ENCODE data around the gene DPP9.

DNA sequence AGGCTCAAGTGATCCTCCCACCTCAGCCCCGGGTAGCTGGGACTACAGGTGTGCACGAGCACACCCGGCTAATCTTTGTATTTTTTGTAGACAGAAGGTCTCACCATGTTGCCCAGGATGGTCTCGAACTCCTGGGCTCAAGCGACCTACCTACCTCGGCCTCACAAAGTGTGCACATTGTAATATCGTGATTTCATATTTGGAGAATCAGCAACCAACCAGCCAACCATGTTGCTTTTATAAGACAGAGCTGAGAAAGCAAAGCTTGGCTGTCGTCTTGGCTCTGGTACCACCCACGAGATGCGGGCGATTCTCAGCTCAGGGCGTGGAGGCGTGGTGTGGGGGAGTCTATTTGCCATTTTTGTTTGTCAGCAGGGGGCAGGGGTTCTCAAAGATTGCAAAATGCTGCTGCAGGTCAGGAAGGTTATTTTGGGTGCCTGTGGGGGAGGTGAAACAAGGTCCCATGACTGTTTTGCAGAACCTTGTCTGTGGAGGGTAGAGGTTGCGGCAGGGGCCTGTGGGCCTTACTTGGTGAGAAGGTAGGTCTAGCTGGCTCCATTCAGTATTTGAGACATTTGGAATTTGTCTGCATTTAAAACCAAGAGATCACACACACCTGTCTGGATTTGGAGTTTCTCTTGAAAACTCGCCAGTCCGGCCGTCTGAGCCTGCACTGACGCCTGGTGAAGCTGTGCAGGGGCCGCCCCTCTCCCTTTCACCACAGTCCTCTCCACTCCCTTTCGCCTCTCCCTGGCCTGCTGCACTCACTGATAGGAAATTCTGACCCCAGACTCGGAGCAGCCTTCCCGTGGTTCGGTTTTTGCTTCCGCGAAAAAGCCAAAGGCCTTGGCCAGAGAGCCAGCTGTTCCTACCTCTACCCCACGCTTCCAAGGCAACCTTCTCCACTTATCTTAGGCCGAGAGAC, 68.9 kb downstream of the DPP9 start:
- TF ChIP-seq, protein P1, sequence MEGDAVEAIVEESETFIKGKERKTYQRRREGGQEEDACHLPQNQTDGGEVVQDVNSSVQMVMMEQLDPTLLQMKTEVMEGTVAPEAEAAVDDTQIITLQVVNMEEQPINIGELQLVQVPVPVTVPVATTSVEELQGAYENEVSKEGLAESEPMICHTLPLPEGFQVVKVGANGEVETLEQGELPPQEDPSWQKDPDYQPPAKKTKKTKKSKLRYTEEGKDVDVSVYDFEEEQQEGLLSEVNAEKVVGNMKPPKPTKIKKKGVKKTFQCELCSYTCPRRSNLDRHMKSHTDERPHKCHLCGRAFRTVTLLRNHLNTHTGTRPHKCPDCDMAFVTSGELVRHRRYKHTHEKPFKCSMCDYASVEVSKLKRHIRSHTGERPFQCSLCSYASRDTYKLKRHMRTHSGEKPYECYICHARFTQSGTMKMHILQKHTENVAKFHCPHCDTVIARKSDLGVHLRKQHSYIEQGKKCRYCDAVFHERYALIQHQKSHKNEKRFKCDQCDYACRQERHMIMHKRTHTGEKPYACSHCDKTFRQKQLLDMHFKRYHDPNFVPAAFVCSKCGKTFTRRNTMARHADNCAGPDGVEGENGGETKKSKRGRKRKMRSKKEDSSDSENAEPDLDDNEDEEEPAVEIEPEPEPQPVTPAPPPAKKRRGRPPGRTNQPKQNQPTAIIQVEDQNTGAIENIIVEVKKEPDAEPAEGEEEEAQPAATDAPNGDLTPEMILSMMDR (IDR thresholded peaks at IDR 0.05), result no peak
- no peak for TF ChIP-seq EZH2phosphoT487 (IDR thresholded peaks at IDR 0.05)
- TF ChIP-seq EZH2 (IDR thresholded peaks at IDR 0.05), result no peak

Measured in neural progenitor cell (in vitro differentiated cells).